K562 (cell line): ENCODE data around the gene OSGEPL1. TPM values are rescaled to one million over a fixed set of nuclear protein-coding genes. Genes with fewer than 3 reads are reported as not detected.

Experiments
- ARID3B ChIP-seq: fragments of 250-450 bp; sonication (Bioruptor Pico); IDR thresholded peaks from 2 replicates; pipeline ENCODE4 v1.4.0; 2020; ENCODE audit warnings: borderline replicate concordance
- DDX20 ChIP-seq: fragments of 450-650 bp; IDR thresholded peaks from 2 replicates; pipeline ENCODE4 v1.6.1; 2016; ENCODE audit warnings: missing genetic modification characterization, low read depth, mild to moderate bottlenecking, missing compliant biosample characterization, moderate library complexity
- EP300 ChIP-seq: IDR thresholded peaks from 2 replicates; pipeline ENCODE4 v1.6.1; 2012; ENCODE audit warnings: low read length, improper control_type of control experiment
- HDAC8 ChIP-seq: fragments of 450-650 bp; IDR thresholded peaks from 2 replicates; pipeline ENCODE4 v1.6.1; 2016; ENCODE audit warnings: mild to moderate bottlenecking, missing genetic modification characterization, moderate library complexity, missing compliant biosample characterization
- HEY1 ChIP-seq: fragments of 250-450 bp; sonication (Bioruptor Pico); IDR thresholded peaks from 2 replicates; pipeline ENCODE4 v1.5.0; 2020; ENCODE audit warnings: mild to moderate bottlenecking, moderate library complexity, borderline replicate concordance
- HMG20B ChIP-seq: fragments of 250-450 bp; sonication (Bioruptor Pico); IDR thresholded peaks from 2 replicates; pipeline ENCODE4 v1.5.0; 2021; ENCODE audit warnings: mild to moderate bottlenecking
- HNRNPH1 ChIP-seq: fragments of 200-400 bp; formaldehyde crosslinking; optimal IDR thresholded peaks from 2 replicates; pipeline ENCODE3; 2017; ENCODE audit warnings: low read depth, mild to moderate bottlenecking, low read length, moderate library complexity
- HNRNPLL ChIP-seq: fragments of 200-400 bp; formaldehyde crosslinking; IDR thresholded peaks from 2 replicates; pipeline ENCODE4 v1.6.1; 2017; ENCODE audit warnings: low read length, low read depth, mild to moderate bottlenecking; ENCODE audit not compliant: poor library complexity, severe bottlenecking
- NFXL1 ChIP-seq: fragments of 450-650 bp; formaldehyde crosslinking; IDR thresholded peaks from 2 replicates; pipeline ENCODE4 v1.4.0; 2021; ENCODE audit warnings: mild to moderate bottlenecking
- SAFB ChIP-seq: fragments of 200-400 bp; formaldehyde crosslinking; IDR thresholded peaks from 2 replicates; pipeline ENCODE4 v1.6.1; 2017; ENCODE audit warnings: low read depth, low read length, borderline replicate concordance
- SMAD1 ChIP-seq: fragments of 150-350 bp; IDR thresholded peaks from 2 replicates; pipeline ENCODE4 v1.6.1; 2014; ENCODE audit warnings: low read length, low read depth; ENCODE audit not compliant: partially characterized antibody
- USF2 ChIP-seq: sonication (generic); formaldehyde crosslinking; IDR thresholded peaks from 2 replicates; pipeline ENCODE4 v1.5.0; 2020; ENCODE audit warnings: missing genetic modification reagents
- ZNF232 ChIP-seq: sonication (generic); formaldehyde crosslinking; IDR thresholded peaks from 2 replicates; pipeline ENCODE4 v1.8.0; 2022; ENCODE audit warnings: mild to moderate bottlenecking, missing genetic modification reagents
- ZNF766 ChIP-seq: fragments of 200-800 bp; sonication (Bioruptor generic); conservative IDR thresholded peaks from 2 replicates; pipeline ENCODE4 v1.6.1; 2016; ENCODE audit warnings: missing genetic modification characterization, missing compliant biosample characterization
- polyA plus RNA-seq, 8 experiments: library from polyadenylated mRNA; depleted of rRNA in 4 of 8; stranded (reverse) in 5 of 8; unstranded in 3 of 8; fragments of >200 nt; fragmentation: Nextera tagmentation in 2 of 8; fragmentation: Illumina TruSeq in 1 of 8; extraction: Ambion mirVana in 2 of 8; extraction: Trizol in 1 of 8; gene quantifications; 2 replicates each; pipeline versions ENCODE4 v1.2.1 to v1.2.3, GENCODE V29; 2011 to 2014; ENCODE audit warnings: inconsistent platforms in 1 of 8, missing spikeins in 1 of 8
- total RNA-seq, 7 experiments: library from RNA; depleted of rRNA in 6 of 7; stranded (reverse); fragments of >200 nt in 6 of 7; fragmentation: Illumina TruSeq in 2 of 7; extraction: Trizol in 2 of 7; gene quantifications; 2 replicates each; pipeline versions ENCODE4 v1.2.1 to v1.2.3, GENCODE V29; 2011 to 2021; ENCODE audit warnings: low replicate concordance in 1 of 7
- TF ChIP-seq, protein P1 (sequence below): fragments of 250-450 bp; sonication (Bioruptor Pico); IDR thresholded peaks from 2 replicates; pipeline ENCODE4 v1.4.0; 2020
- TF ChIP-seq, protein P2 (sequence below): sonication (generic); formaldehyde crosslinking; IDR thresholded peaks from 2 replicates; pipeline ENCODE4 v1.8.0; 2022; ENCODE audit warnings: mild to moderate bottlenecking, missing genetic modification reagents
- TF ChIP-seq, protein P3 (sequence below): fragments of 200-800 bp; sonication (Bioruptor generic); IDR thresholded peaks from 2 replicates; pipeline ENCODE4 v1.6.1; 2017; ENCODE audit warnings: missing genetic modification characterization, missing compliant biosample characterization

The OSGEPL1 gene
- total and polyA plus RNA-seq, 9 of the 15 experiments (the other 6 are each of a cell fraction or from before 2014, with no cell fraction given), result 2.5 to 10.8 (median 6.5) TPM

- TF ChIP-seq, protein P1, sequence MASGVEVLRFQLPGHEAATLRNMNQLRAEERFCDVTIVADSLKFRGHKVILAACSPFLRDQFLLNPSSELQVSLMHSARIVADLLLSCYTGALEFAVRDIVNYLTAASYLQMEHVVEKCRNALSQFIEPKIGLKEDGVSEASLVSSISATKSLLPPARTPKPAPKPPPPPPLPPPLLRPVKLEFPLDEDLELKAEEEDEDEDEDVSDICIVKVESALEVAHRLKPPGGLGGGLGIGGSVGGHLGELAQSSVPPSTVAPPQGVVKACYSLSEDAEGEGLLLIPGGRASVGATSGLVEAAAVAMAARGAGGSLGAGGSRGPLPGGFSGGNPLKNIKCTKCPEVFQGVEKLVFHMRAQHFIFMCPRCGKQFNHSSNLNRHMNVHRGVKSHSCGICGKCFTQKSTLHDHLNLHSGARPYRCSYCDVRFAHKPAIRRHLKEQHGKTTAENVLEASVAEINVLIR (CRISPR knock-in tag), result peak; percentile 84
- no peak for TF ChIP-seq SMAD1
- peak; percentile 78 for TF ChIP-seq USF2
- TF ChIP-seq, protein P2, sequence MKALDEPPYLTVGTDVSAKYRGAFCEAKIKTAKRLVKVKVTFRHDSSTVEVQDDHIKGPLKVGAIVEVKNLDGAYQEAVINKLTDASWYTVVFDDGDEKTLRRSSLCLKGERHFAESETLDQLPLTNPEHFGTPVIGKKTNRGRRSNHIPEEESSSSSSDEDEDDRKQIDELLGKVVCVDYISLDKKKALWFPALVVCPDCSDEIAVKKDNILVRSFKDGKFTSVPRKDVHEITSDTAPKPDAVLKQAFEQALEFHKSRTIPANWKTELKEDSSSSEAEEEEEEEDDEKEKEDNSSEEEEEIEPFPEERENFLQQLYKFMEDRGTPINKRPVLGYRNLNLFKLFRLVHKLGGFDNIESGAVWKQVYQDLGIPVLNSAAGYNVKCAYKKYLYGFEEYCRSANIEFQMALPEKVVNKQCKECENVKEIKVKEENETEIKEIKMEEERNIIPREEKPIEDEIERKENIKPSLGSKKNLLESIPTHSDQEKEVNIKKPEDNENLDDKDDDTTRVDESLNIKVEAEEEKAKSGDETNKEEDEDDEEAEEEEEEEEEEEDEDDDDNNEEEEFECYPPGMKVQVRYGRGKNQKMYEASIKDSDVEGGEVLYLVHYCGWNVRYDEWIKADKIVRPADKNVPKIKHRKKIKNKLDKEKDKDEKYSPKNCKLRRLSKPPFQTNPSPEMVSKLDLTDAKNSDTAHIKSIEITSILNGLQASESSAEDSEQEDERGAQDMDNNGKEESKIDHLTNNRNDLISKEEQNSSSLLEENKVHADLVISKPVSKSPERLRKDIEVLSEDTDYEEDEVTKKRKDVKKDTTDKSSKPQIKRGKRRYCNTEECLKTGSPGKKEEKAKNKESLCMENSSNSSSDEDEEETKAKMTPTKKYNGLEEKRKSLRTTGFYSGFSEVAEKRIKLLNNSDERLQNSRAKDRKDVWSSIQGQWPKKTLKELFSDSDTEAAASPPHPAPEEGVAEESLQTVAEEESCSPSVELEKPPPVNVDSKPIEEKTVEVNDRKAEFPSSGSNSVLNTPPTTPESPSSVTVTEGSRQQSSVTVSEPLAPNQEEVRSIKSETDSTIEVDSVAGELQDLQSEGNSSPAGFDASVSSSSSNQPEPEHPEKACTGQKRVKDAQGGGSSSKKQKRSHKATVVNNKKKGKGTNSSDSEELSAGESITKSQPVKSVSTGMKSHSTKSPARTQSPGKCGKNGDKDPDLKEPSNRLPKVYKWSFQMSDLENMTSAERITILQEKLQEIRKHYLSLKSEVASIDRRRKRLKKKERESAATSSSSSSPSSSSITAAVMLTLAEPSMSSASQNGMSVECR (CRISPR knock-in tag), result no peak
- TF ChIP-seq HMG20B, result no peak
- TF ChIP-seq HNRNPH1, result no peak
- TF ChIP-seq DDX20, result no peak
- no peak for TF ChIP-seq ZNF232 (CRISPR knock-in tag)
- no peak for TF ChIP-seq HEY1
- TF ChIP-seq HNRNPLL, result peak; percentile 84
- TF ChIP-seq ZNF766 (CRISPR knock-in tag), result no peak
- no peak for TF ChIP-seq HDAC8 (tag)
- no peak for TF ChIP-seq SAFB
- TF ChIP-seq, protein P3, sequence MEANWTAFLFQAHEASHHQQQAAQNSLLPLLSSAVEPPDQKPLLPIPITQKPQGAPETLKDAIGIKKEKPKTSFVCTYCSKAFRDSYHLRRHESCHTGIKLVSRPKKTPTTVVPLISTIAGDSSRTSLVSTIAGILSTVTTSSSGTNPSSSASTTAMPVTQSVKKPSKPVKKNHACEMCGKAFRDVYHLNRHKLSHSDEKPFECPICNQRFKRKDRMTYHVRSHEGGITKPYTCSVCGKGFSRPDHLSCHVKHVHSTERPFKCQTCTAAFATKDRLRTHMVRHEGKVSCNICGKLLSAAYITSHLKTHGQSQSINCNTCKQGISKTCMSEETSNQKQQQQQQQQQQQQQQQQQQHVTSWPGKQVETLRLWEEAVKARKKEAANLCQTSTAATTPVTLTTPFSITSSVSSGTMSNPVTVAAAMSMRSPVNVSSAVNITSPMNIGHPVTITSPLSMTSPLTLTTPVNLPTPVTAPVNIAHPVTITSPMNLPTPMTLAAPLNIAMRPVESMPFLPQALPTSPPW (CRISPR knock-in tag), result no peak
- TF ChIP-seq ARID3B (CRISPR knock-in tag), result no peak
- TF ChIP-seq NFXL1 (CRISPR knock-in tag), result no peak
- TF ChIP-seq EP300, result no peak; the same call in 1 of the 2 replicates
Observed at GRCh38 chr2:189762551-189763298, at the start of gene OSGEPL1 (continued).
